GM12878 (cell line): ENCODE results near the gene F2RL1.

Source experiments
- CEBPB ChIP-seq, 2 experiments: fragments of 150-350 bp in 1 of 2; IDR thresholded peaks; 2 replicates each; pipeline ENCODE4 v1.6.1; 2012 to 2014; ENCODE audit warnings: low read depth in 2 of 2, low read length in 2 of 2, borderline replicate concordance in 1 of 2, inconsistent platforms in 1 of 2
- TF ChIP-seq, protein P1 (sequence below), 3 experiments: IDR thresholded peaks in 2 of 3; conservative IDR thresholded peaks in 1 of 3; 2 replicates each; pipeline ENCODE4 v1.5.1; 2011; ENCODE audit warnings: low read depth in 3 of 3, low read length in 3 of 3, mild to moderate bottlenecking in 3 of 3, control low read depth in 2 of 3, moderate library complexity in 2 of 3, inconsistent platforms in 1 of 3, mixed read lengths in 1 of 3; ENCODE audit not compliant: control insufficient read depth in 2 of 3, insufficient read depth in 1 of 3; ENCODE audit errors: extremely low read depth in 1 of 3

DNA sequence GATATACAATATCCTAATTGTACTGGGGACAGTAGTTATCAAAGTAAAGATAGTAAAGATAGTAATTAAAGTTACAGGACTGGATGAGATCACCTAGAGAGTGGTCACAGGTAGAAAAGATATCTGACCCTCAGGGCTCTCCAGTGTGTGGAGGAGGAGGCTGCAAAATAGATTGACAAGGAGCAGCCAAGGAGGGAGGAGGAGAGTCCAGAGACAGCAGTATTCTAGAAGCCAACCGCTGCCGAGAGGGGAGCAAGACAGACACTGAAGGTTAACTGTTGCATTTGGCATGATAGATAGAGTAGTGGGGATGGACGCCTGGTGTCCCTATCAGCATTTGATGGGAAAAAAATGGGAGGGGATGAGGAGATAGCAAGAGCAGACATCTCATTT is 17.0 kb upstream of the F2RL1 start:
- TF ChIP-seq, protein P1, sequence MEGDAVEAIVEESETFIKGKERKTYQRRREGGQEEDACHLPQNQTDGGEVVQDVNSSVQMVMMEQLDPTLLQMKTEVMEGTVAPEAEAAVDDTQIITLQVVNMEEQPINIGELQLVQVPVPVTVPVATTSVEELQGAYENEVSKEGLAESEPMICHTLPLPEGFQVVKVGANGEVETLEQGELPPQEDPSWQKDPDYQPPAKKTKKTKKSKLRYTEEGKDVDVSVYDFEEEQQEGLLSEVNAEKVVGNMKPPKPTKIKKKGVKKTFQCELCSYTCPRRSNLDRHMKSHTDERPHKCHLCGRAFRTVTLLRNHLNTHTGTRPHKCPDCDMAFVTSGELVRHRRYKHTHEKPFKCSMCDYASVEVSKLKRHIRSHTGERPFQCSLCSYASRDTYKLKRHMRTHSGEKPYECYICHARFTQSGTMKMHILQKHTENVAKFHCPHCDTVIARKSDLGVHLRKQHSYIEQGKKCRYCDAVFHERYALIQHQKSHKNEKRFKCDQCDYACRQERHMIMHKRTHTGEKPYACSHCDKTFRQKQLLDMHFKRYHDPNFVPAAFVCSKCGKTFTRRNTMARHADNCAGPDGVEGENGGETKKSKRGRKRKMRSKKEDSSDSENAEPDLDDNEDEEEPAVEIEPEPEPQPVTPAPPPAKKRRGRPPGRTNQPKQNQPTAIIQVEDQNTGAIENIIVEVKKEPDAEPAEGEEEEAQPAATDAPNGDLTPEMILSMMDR (IDR thresholded peaks at IDR 0.05 in 2 of 3, conservative IDR thresholded peaks at IDR 0.05 in 1 of 3; ENCODE audit: control insufficient read depth in 2 of 3, extremely low read depth in 1 of 3, insufficient read depth in 1 of 3, low read depth in 3 of 3, low read length in 3 of 3): no peak
- no peak for TF ChIP-seq CEBPB (IDR thresholded peaks at IDR 0.05; ENCODE audit: borderline replicate concordance in 1 of 2, low read depth in 2 of 2, low read length in 2 of 2)
